ENCODE data around the gene ATG9B. TPM values are rescaled to one million over a fixed set of nuclear protein-coding genes. Genes with fewer than 3 reads are reported as not detected.

ATG9B gene
- total and polyA plus RNA-seq, 9 of the 15 experiments (the other 6 are each of a cell fraction or from before 2014, with no cell fraction given), result 0.29 to 8.0 (median 2.1) TPM

DNA sequence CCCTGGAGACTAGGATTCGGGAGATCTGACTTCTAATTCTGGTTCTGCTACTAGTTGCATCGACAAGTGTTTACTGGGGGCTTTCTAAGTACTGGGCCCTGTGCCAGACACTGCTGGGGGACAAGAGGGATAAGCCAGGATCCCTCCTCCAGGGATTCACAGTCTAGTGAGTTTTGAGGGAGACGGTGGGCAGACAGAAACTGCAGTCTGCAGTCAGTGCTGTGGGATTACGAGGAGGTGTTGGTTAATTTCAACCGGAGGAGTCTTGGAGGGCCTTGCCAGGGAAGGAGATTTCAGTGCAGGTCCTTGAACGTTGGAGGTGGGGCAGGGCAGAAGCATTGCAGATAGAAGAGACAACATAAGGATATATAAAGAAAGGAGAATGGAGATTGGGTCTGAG, 42.6 kb downstream of the ATG9B start:
- H3K4me3 ChIP-seq, result no peak overlapping the region
- no peak overlapping the region for H3K27ac ChIP-seq (ENCODE audit: extremely low read depth, low read depth, low read length)
- intact Hi-C loops (cut with micrococcal nuclease) (no loop called here), in situ Hi-C loops (cut with MboI) (no loop called here)
- H3K9me1 ChIP-seq (ENCODE audit: control insufficient read depth, insufficient read depth, low read length), result peaks cover 3% of the 10 kb centered on the region
- H3K4me2 ChIP-seq (ENCODE audit: insufficient read depth, low read length), result no peak overlapping the region
- ATAC-seq (no peak), FAIRE-seq (no peak), DNase-seq (ENCODE audit: extremely low read depth in 1 of 4, low spot score in 3 of 4) (no peak)
- no peak overlapping the region for H3K9ac ChIP-seq (ENCODE audit: insufficient read depth in 1 of 2, low read depth in 2 of 2, low read length in 2 of 2)
- ChIA-PET CTCF (ENCODE audit: low intra/inter-chr PET ratio) (no interaction called here), POLR2A (no interaction called here)
- no TSS peak for BruUV-seq (replicated peaks)
- H3K4me1 ChIP-seq (replicated peaks in 1 of 2; ENCODE audit: control insufficient read depth in 2 of 2, insufficient read depth in 2 of 2, low read length in 2 of 2), result peaks cover 24 to 46% of the 10 kb centered on the region in 2 experiments
- WGBS (ENCODE audit: insufficient coverage, low coverage, missing lambda C conversion rate), result 1% methylated on average over 6 of the region's 6 CpGs
- no peak overlapping the region for H2AFZ ChIP-seq (ENCODE audit: low read depth, low read length)
- no peaks in the 10 kb centered on the region for H3K9me3 ChIP-seq (replicated peaks; ENCODE audit: control insufficient read depth, insufficient read depth, low read depth, low read length)
- peaks cover 23 to 29% of the 10 kb centered on the region in 2 experiments for H3K27me3 ChIP-seq (ENCODE audit: control insufficient read depth in 2 of 2, insufficient read depth in 2 of 2, low read length in 2 of 2)
- no peaks in the 10 kb centered on the region for H3K36me3 ChIP-seq (ENCODE audit: control insufficient read depth, insufficient read depth, low read length)
- TF ChIP-seq HDAC8 (tag; IDR thresholded peaks at IDR 0.05), result no peak
- TF ChIP-seq PTRF (tag; IDR thresholded peaks at IDR 0.05), result no peak
- TF ChIP-seq ZC3H4 (CRISPR knock-in tag; IDR thresholded peaks at IDR 0.05; ENCODE audit: borderline replicate concordance), result no peak
- no peak for TF ChIP-seq TEAD2 (tag; IDR thresholded peaks at IDR 0.05)
- TF ChIP-seq ZBTB17 (CRISPR knock-in tag; IDR thresholded peaks at IDR 0.05), result no peak
- TF ChIP-seq, protein P1, sequence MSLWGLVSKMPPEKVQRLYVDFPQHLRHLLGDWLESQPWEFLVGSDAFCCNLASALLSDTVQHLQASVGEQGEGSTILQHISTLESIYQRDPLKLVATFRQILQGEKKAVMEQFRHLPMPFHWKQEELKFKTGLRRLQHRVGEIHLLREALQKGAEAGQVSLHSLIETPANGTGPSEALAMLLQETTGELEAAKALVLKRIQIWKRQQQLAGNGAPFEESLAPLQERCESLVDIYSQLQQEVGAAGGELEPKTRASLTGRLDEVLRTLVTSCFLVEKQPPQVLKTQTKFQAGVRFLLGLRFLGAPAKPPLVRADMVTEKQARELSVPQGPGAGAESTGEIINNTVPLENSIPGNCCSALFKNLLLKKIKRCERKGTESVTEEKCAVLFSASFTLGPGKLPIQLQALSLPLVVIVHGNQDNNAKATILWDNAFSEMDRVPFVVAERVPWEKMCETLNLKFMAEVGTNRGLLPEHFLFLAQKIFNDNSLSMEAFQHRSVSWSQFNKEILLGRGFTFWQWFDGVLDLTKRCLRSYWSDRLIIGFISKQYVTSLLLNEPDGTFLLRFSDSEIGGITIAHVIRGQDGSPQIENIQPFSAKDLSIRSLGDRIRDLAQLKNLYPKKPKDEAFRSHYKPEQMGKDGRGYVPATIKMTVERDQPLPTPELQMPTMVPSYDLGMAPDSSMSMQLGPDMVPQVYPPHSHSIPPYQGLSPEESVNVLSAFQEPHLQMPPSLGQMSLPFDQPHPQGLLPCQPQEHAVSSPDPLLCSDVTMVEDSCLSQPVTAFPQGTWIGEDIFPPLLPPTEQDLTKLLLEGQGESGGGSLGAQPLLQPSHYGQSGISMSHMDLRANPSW (CRISPR knock-in tag; IDR thresholded peaks at IDR 0.05), result no peak
- TF ChIP-seq, protein P2, sequence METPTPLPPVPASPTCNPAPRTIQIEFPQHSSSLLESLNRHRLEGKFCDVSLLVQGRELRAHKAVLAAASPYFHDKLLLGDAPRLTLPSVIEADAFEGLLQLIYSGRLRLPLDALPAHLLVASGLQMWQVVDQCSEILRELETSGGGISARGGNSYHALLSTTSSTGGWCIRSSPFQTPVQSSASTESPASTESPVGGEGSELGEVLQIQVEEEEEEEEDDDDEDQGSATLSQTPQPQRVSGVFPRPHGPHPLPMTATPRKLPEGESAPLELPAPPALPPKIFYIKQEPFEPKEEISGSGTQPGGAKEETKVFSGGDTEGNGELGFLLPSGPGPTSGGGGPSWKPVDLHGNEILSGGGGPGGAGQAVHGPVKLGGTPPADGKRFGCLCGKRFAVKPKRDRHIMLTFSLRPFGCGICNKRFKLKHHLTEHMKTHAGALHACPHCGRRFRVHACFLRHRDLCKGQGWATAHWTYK (CRISPR knock-in tag; IDR thresholded peaks at IDR 0.05), result no peak
- no peak for TF ChIP-seq PHTF2 (CRISPR knock-in tag; IDR thresholded peaks at IDR 0.05)
- TF ChIP-seq ZKSCAN1 (IDR thresholded peaks at IDR 0.05; ENCODE audit: low read depth, low read length), result no peak
- no peak for TF ChIP-seq GATA2 (CRISPR knock-in tag; IDR thresholded peaks at IDR 0.05)
- TF ChIP-seq, protein P3, sequence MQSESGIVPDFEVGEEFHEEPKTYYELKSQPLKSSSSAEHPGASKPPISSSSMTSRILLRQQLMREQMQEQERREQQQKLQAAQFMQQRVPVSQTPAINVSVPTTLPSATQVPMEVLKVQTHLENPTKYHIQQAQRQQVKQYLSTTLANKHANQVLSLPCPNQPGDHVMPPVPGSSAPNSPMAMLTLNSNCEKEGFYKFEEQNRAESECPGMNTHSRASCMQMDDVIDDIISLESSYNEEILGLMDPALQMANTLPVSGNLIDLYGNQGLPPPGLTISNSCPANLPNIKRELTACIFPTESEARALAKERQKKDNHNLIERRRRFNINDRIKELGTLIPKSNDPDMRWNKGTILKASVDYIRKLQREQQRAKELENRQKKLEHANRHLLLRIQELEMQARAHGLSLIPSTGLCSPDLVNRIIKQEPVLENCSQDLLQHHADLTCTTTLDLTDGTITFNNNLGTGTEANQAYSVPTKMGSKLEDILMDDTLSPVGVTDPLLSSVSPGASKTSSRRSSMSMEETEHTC (IDR thresholded peaks at IDR 0.05), result no peak
- no peak for TF ChIP-seq NFXL1 (CRISPR knock-in tag; IDR thresholded peaks at IDR 0.05)
- TF ChIP-seq SIRT6 (IDR thresholded peaks at IDR 0.05; ENCODE audit: low read depth, low read length), result no peak
- peaks cover 9% of the 10 kb centered on the region; the same call in 1 of the 2 replicates for H4K20me1 ChIP-seq (replicated peaks; ENCODE audit: control insufficient read depth, insufficient read depth, low read length)
- H3K79me2 ChIP-seq (ENCODE audit: control insufficient read depth, insufficient read depth, low read length), result peaks cover 9% of the 10 kb centered on the region
